ENCODE measurements around the gene SLC24A4.

DNA sequence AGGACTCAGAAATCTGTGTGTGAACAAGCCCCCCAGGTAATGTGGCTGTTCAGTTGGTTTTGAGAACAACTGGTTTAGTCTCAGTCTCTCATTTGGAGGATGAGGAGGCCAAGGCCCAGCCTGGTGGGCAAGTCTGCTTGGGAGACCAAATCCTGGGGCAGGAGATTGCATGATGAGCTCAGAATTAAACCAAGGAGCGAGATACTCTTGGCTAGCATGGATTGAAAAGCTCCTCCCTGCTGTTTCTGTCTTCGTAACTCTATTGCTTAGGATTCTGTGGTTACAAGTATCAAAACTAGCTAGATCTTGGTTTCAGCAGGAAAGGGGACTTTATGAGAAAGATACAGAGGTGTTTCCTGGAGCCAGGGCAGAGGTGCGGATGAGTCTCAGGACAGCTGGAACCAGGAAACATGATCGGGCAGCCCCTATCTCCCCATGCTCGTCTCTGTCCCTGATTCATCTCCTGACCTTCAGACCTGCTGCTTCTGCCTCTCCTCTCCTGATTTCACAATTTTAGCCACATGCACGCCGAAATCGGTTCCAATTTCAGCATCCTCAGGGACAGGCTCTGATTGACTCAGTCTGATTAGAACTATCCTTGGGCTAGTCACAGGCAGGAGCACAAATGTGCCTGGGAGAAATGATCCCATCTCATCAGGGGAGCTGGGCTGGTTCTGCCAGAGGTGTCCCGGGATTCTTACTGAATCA lies 150.4 kb downstream of the SLC24A4 start:
- TF ChIP-seq, protein P1, sequence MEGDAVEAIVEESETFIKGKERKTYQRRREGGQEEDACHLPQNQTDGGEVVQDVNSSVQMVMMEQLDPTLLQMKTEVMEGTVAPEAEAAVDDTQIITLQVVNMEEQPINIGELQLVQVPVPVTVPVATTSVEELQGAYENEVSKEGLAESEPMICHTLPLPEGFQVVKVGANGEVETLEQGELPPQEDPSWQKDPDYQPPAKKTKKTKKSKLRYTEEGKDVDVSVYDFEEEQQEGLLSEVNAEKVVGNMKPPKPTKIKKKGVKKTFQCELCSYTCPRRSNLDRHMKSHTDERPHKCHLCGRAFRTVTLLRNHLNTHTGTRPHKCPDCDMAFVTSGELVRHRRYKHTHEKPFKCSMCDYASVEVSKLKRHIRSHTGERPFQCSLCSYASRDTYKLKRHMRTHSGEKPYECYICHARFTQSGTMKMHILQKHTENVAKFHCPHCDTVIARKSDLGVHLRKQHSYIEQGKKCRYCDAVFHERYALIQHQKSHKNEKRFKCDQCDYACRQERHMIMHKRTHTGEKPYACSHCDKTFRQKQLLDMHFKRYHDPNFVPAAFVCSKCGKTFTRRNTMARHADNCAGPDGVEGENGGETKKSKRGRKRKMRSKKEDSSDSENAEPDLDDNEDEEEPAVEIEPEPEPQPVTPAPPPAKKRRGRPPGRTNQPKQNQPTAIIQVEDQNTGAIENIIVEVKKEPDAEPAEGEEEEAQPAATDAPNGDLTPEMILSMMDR (IDR thresholded peaks at IDR 0.05; ENCODE audit: low read depth, low read length, poor library complexity, severe bottlenecking) = no peak
- no peak for TF ChIP-seq EZH2phosphoT487 (IDR thresholded peaks at IDR 0.05; ENCODE audit: borderline replicate concordance, low read length)
